Mucosa of stomach (tissue), 1 donor: Measurements from ENCODE around the gene NXPH3.

Experiments
- H3K27me3 ChIP-seq: one replicate; pipeline ENCODE4 v1.7.0; 2013; ENCODE audit warnings: mild to moderate bottlenecking, low read length; ENCODE audit not compliant: control insufficient read depth, insufficient read depth
- H3K36me3 ChIP-seq: one replicate; pipeline ENCODE4 v1.7.0; 2013; ENCODE audit warnings: low read length; ENCODE audit not compliant: control insufficient read depth, insufficient read depth
- H3K4me1 ChIP-seq: one replicate; pipeline ENCODE4 v1.7.0; 2013; ENCODE audit warnings: mild to moderate bottlenecking, low read length; ENCODE audit not compliant: control insufficient read depth, insufficient read depth
- H3K4me3 ChIP-seq: one replicate; pipeline ENCODE4 v1.7.0; 2013; ENCODE audit warnings: low read length
- H3K9ac ChIP-seq: one replicate; pipeline ENCODE4 v1.7.0; 2013; ENCODE audit warnings: mild to moderate bottlenecking, low read length, moderate library complexity
- H3K9me3 ChIP-seq: one replicate; pipeline ENCODE4 v1.7.0; 2013; ENCODE audit warnings: mild to moderate bottlenecking, low read length, moderate library complexity; ENCODE audit not compliant: control insufficient read depth
- donor health status: Pancreatic carcinoma.

The NXPH3 gene

DNA sequence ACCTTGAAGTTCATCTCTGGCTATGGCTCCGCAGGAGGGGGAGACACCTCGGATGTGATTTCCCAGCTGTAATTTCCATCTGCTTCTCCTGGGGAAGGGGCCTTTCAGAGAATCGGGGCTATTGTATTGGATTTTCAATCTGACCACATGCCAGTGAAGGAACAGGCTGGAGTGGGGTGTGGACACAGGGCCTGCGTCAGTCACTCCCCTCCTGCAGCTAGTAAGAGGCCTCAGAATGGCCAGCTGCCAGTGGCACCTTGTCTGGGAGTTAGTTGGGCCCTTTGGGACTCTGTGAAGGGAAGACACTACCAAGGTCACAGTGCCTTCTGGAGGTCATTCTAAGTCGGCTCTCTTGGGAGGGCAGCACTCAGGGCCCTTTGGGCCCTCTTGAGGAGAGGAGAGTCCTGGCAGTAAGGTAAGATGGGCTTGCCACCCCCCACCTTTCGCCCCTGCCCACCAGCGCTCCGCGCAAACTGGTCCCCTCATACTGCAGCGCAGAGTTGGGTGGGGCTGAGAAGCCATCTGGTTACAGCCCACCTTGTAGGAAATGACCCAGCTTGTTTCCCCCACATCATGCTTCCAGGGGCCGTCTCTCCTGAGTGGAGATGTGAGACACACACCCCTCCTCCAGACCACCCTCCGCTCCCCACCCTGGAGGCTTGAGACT lies 5.4 kb downstream of the NXPH3 start:
- Histone ChIP-seq H3K9ac (no peak overlapping the region), H3K4me3 (no peak overlapping the region), H3K4me1 (peaks cover 13% of the 10 kb centered on the region), H3K9me3 (no peaks in the 10 kb centered on the region), H3K27me3 (peaks cover 31% of the 10 kb centered on the region), H3K36me3 (no peaks in the 10 kb centered on the region)

DNA sequence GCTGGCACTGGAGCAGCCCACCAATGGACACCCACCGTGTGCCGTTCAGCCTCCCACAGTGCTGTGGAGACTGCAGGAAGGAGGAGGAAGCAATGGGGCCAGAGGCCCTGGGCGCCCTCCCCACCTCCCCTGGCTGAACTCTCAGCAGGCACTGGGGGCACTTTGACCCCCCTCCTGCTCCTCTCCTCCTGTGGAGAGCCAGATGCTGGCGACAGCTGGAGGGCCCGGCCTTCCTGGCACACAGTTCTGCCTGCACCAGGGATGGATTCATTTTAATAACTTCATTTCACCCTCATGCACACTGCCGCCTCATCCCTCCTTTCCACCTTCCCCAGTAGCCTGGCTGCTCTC lies 6.0 kb downstream of the NXPH3 start:
- Histone ChIP-seq H3K9me3 (no peaks in the 10 kb centered on the region), H3K4me1 (peaks cover 8% of the 10 kb centered on the region), H3K27me3 (peaks cover 26% of the 10 kb centered on the region)

DNA sequence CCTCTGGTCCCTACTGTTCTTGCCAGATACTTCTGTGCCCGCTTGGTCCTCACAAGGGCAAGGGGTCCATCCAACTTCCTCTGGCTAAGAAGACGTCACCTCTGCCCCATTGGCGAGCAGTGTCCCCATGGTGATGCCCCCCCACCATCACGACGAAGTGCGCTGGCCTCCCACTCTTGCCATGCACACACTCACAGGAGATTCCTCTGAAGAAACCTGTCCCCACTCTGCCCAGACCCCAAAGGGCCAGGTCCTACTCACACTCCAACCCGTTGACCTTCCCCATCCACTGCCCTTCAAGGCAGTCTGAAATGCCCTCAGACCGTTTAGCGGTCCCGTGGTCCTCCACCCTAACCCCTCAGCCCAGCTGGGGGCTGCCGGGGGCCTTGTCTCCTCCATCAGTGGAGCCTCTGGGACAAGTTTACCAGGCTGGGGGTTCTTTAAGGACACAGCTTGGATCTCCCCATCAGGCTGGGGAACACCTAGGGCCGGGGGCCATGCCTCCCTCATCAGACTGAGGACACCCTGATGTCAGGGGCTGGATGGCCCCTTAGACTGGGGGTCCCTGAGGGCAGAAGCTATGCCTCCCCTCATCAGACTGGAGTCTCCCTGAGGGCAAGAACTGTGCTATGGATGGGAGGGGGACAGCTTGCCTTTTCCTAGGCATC lies 6.5 kb downstream of the NXPH3 start:
- Histone ChIP-seq H3K36me3 (no peaks in the 10 kb centered on the region), H3K9ac (no peak overlapping the region), H3K27me3 (peaks cover 21% of the 10 kb centered on the region), H3K4me1 (peaks cover 3% of the 10 kb centered on the region), H3K9me3 (no peaks in the 10 kb centered on the region), H3K4me3 (no peak overlapping the region)

More for the DNA sequence above, 6.0 kb downstream of the NXPH3 start:
- Histone ChIP-seq H3K4me3 (no peak overlapping the region), H3K9ac (no peak overlapping the region), H3K36me3 (no peaks in the 10 kb centered on the region)

DNA sequence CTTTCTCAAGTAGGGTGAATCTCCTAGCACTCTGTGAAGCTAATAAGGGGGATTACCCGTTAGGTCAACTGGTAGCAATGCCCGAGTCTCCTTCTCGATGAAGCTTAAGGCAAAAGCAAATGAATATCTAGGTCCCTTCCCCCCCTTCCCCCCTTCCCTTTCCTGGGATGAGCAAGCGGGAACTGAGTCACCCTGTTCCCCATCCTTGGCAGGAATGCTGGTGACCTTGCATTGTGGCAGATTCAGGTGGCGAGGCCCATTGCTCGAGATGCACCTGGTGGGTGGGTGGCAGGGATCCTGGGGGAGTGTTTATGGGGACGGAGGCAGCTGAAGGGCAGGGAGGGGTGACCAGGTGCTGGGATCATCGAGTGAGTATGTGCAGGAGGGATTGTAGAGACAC lies 7.1 kb downstream of the NXPH3 start:
- H3K4me1 ChIP-seq: no peaks in the 10 kb centered on the region
- H3K9me3 ChIP-seq: no peaks in the 10 kb centered on the region
- H3K4me3 ChIP-seq: no peak overlapping the region
- no peak overlapping the region for H3K9ac ChIP-seq
- peaks cover 15% of the 10 kb centered on the region for H3K27me3 ChIP-seq
- no peaks in the 10 kb centered on the region for H3K36me3 ChIP-seq

DNA sequence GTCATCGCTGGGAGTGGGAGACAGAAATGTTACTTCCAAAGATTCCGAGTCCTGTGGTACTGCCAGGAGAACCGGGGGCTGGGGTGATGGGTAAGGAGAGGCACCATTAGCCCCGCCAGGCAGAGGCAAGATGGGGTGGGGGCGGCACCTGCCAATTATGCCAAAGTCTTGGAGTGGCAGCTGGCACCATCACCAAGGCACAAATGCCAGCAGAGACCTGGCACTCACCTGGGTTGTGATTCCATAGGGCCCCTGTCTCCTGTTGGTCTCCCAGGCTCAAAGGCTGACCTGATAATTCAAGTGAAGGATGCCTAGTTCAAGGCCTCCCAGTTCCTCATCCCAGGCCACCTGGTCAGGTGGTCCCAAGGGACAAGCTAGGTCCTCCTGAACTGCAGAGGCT lies 7.6 kb downstream of the NXPH3 start:
- H3K27me3 ChIP-seq: peaks cover 11% of the 10 kb centered on the region
- H3K4me3 ChIP-seq: no peak overlapping the region
- H3K4me1 ChIP-seq: no peaks in the 10 kb centered on the region
- H3K9ac ChIP-seq: no peak overlapping the region
- no peaks in the 10 kb centered on the region for H3K36me3 ChIP-seq
- no peaks in the 10 kb centered on the region for H3K9me3 ChIP-seq

DNA sequence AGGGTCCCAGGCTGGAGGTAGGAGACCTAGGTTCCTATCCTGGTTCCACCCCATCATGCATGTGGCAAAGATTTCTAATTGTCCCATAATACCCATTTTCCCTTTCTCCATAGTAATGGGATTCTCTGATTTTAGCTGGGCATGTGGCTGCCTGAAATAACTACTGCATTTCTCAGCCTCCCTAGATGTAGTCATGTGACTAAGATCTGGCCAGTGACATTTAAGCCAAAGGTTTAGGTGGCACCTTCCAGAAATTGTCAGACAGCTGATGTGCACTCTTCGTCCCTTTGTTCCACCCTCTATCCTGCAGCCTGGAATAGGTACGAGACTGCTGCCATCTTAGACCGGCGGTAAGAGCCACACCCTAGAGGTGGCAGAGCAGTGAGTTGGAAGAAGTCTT lies 8.2 kb downstream of the NXPH3 start:
- Histone ChIP-seq H3K9ac (no peak overlapping the region), H3K4me3 (no peak overlapping the region), H3K36me3 (no peaks in the 10 kb centered on the region), H3K27me3 (peaks cover 4% of the 10 kb centered on the region), H3K9me3 (no peaks in the 10 kb centered on the region), H3K4me1 (no peaks in the 10 kb centered on the region)

DNA sequence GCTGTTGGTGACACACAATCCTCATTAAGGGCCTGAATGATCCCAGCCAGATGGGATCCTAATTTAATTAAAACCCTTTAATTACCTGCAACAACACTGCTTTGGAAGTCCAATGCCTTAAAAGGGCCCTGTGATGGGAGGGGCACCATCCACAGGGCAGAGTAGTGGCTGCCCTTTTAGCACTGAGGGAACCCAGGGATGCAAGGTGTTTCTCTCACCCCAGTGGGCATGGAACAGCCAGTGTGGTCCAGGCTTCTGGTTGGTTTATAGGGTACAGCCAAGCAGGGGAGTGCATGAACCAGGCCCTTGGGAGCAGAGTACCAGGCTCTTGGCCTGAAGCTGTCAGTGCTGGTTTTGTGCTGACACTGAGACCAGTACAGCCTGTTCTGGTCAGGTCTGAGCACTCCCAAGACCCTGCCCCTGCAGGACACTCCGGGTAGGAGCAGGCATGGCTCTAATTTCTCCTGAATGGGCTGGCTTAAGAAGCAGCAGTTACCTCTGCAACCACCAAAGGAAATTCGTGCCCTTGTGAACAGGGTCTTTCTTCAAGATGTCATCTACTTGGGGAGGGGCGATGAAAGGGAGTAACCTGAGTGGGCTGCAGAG lies 9.9 kb downstream of the NXPH3 start:
- no peak overlapping the region for H3K9ac ChIP-seq
- no peak overlapping the region for H3K4me3 ChIP-seq
- no peaks in the 10 kb centered on the region for H3K27me3 ChIP-seq
- no peaks in the 10 kb centered on the region for H3K4me1 ChIP-seq
- no peaks in the 10 kb centered on the region for H3K9me3 ChIP-seq
- H3K36me3 ChIP-seq: no peaks in the 10 kb centered on the region

DNA sequence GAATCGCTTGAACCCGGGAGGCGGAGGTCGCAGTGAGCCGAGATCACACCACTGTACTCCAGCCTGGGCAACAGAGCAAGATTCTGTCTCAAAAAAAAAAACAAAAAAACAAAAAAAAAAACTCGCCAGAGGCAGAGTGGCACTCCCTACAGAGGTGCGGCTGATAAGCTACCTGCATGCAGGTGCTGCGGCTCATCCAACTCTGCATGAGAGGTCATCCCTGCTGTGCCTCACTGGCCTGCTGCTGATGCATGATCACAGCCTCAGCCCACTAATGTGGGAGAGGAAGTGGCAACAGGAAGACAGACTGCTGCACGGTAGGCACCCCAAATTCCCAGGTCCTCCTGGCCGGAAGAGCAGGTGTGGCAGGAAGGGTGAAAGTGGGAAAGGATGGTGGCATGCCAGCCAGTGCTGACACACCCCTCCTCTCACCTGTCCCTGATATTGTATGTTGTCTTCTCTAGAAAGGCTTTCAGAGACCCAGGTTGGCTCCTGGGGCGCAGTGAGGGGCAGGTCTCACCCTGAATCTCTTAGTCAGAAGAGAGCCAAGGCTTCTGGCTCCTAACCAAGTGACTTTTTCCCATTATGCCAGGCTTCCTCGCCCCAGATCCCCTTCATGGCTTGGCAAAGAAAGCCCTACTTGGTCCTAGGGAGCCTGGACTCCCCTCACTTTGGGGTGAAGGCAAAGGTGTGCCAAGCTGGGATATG lies 11.8 kb downstream of the NXPH3 start:
- no peaks in the 10 kb centered on the region for H3K36me3 ChIP-seq
- H3K4me1 ChIP-seq: no peaks in the 10 kb centered on the region
- H3K27me3 ChIP-seq: no peaks in the 10 kb centered on the region
- no peaks in the 10 kb centered on the region for H3K9me3 ChIP-seq
- no peak overlapping the region for H3K4me3 ChIP-seq
- H3K9ac ChIP-seq: no peak overlapping the region

DNA sequence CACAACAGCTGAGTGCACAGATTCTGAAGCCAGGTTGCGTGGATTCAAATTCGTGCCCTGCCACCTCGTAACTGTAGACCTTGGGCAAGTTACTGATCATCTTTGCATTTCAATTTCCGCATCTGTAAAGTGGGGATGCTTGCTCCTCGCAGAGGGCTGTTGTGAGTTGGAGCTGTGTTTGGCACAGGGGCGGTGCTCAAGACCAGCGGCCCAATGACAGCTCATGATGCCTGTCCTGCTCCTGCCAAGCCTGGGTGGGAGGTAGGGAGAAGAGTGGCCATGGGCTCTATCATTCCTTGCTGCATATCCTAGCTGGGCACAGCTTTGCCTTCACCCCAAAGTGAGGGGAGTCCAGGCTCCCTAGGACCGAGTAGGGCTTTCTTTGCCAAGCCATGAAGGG lies 12.6 kb downstream of the NXPH3 start:
- Histone ChIP-seq H3K36me3 (no peaks in the 10 kb centered on the region), H3K27me3 (no peaks in the 10 kb centered on the region), H3K4me1 (no peaks in the 10 kb centered on the region), H3K9ac (no peak overlapping the region), H3K4me3 (no peak overlapping the region), H3K9me3 (no peaks in the 10 kb centered on the region)

DNA sequence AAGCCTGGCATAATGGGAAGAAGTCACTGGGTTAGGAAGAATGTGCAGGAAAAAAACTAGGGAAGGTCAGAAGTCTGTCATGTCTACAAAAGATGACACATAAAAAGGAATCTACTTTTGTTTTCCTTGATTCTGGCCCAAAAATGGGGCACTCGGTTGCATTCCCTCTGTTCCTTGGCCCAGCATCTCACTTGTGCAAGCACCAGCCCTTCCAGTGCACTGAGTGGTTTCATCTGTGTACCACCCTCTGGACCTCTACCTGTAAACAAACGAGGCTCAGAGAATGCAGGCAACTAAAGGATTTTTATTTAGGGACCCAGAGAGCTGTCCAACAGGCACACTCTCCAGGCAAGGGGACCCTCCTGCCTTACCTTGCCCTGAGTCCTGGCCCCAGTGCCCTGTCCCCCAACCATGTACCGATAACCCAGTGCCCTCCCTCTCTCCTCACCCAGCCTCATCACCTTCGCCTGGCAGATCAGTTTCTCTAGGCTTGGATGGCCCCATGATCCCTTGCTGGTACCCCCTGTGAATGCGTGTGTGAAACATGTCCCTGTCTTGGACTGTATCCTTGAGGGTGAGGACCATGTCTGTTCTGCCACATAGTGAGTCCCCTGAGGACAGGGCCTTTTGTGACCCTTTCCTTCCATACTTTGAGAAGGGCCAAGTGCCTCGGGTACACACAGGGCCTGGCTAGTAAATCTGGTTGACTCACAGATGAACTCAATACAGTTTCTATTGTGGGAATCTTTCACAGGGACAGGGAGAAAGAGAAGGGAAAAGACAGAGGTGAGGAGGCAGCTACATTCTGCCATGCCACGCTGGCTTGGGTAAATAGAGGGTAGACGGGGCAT lies 13.3 kb downstream of the NXPH3 start:
- no peak overlapping the region for H3K4me3 ChIP-seq
- no peaks in the 10 kb centered on the region for H3K9me3 ChIP-seq
- no peaks in the 10 kb centered on the region for H3K36me3 ChIP-seq
- no peak overlapping the region for H3K9ac ChIP-seq
- H3K27me3 ChIP-seq: no peaks in the 10 kb centered on the region
- no peaks in the 10 kb centered on the region for H3K4me1 ChIP-seq

DNA sequence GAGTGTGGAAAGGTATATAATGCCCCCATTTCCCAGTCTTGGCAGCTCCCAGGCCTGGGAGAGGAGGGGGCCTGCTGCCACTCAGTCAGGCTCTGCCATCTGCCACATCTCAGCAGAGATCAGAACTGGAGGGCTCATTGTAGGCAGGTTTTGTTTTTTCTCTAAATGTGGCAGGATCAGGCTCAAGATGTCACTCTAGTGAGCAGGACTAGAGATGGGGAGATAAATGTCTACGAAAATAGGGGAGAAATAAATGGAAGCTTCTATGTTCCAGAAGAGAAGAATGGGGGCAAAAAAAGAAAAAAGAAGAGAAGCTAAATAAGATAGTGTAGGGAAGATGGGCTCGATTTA lies 13.9 kb downstream of the NXPH3 start:
- H3K36me3 ChIP-seq: no peaks in the 10 kb centered on the region
- no peaks in the 10 kb centered on the region for H3K9me3 ChIP-seq
- H3K4me3 ChIP-seq: no peak overlapping the region
- H3K4me1 ChIP-seq: no peaks in the 10 kb centered on the region
- H3K9ac ChIP-seq: no peak overlapping the region
- no peaks in the 10 kb centered on the region for H3K27me3 ChIP-seq
